GM18870 (cell line): ENCODE data around the gene NXT1.
A peak's percentile ranks its signal among the peaks of the same experiment; 100 is the strongest.
"Not testable (repeated sequence)": the region's sequence is repeated elsewhere in the genome, so short reads cannot be mapped to it uniquely, and the experiment has no call there.

Source experiments
- ATAC-seq: cut with Tn5 transposase; IDR thresholded peaks from one replicate; pipeline ENCODE4 v1.9.1; 2021; ENCODE audit warnings: moderate library complexity; ENCODE audit not compliant: unreplicated experiment

The NXT1 gene

GRCh38 chr20:23350196-23350903, at the start of gene NXT1:
Gene NXT1 (plus strand): TSS chr20:23350791. CDS start chr20:23354042, 3,251 bp downstream.
- ATAC-seq: peak; percentile 80

- ATAC-seq: no peak
Measured at GRCh38 chr20:23301436-23302050, 49.0 kb upstream of the NXT1 start.

- no peak for ATAC-seq
Measured at GRCh38 chr20:23302386-23302785, 48.2 kb upstream of the NXT1 start.

GRCh38 chr20:23302801-23303200, 47.8 kb upstream of the NXT1 start:
- no peak for ATAC-seq

GRCh38 chr20:23303325-23304102, 47.1 kb upstream of the NXT1 start:
- no peak for ATAC-seq

- no peak for ATAC-seq
Measured at GRCh38 chr20:23304616-23305015, 46.0 kb upstream of the NXT1 start.

GRCh38 chr20:23305098-23305497, 45.5 kb upstream of the NXT1 start:
- no peak for ATAC-seq

GRCh38 chr20:23307393-23307792, 43.2 kb upstream of the NXT1 start:
- not testable (repeated sequence) for ATAC-seq

- no peak for ATAC-seq
Measured at GRCh38 chr20:23308024-23308423, 42.6 kb upstream of the NXT1 start.

- ATAC-seq: no peak
Measured at GRCh38 chr20:23308908-23309307, 41.7 kb upstream of the NXT1 start.

- no peak for ATAC-seq
Measured at GRCh38 chr20:23309781-23310180, 40.8 kb upstream of the NXT1 start.

- no peak for ATAC-seq
Measured at GRCh38 chr20:23311947-23312506, 38.6 kb upstream of the NXT1 start.

GRCh38 chr20:23313271-23313670, 37.3 kb upstream of the NXT1 start:
- ATAC-seq: no peak

- ATAC-seq: no peak
Measured at GRCh38 chr20:23314699-23315098, 35.9 kb upstream of the NXT1 start.

GRCh38 chr20:23315099-23315498, 35.5 kb upstream of the NXT1 start:
- no peak for ATAC-seq

- ATAC-seq: no peak
Measured at GRCh38 chr20:23316626-23317025, 34.0 kb upstream of the NXT1 start.

GRCh38 chr20:23317081-23317480, 33.5 kb upstream of the NXT1 start:
- ATAC-seq: no peak

- ATAC-seq: no peak
Measured at GRCh38 chr20:23318347-23318746, 32.2 kb upstream of the NXT1 start.

GRCh38 chr20:23320317-23320716, 30.3 kb upstream of the NXT1 start:
- ATAC-seq: no peak

- no peak for ATAC-seq
Measured at GRCh38 chr20:23325107-23325506, 25.5 kb upstream of the NXT1 start.

GRCh38 chr20:23326774-23327173, 23.8 kb upstream of the NXT1 start:
- no peak for ATAC-seq
